Astrocyte (in vitro differentiated cells and primary cell): ENCODE measurements around the gene NDOR1. TPM values are rescaled to one million over a fixed set of nuclear protein-coding genes. Genes with fewer than 3 reads are reported as not detected.

Source experiments
- DNase-seq: peaks from one replicate; pipeline ENCODE4 v3.0.0-alpha.2; 2010; ENCODE audit warnings: low read depth
- FAIRE-seq: peaks from 2 replicates; lab custom pipeline; 2011; peaks lifted over from hg19 to GRCh38; lab: Jason Lieb, UNC
- H2AFZ ChIP-seq: 2 replicates; pipeline ENCODE4 v1.6.0; 2012; ENCODE audit warnings: low read depth, low read length, inconsistent platforms
- H3K27ac ChIP-seq: 2 replicates; pipeline ENCODE4 v1.5.1; 2011; ENCODE audit warnings: low read depth, low read length, inconsistent platforms
- H3K27me3 ChIP-seq: 2 replicates; pipeline ENCODE4 v1.6.0; 2011; ENCODE audit warnings: low read length, inconsistent platforms; ENCODE audit not compliant: insufficient read depth
- H3K36me3 ChIP-seq: 2 replicates; pipeline ENCODE4 v1.5.1; 2011; ENCODE audit warnings: low read length, inconsistent platforms; ENCODE audit not compliant: insufficient read depth
- H3K4me1 ChIP-seq: 2 replicates; pipeline ENCODE4 v1.5.1; 2011; ENCODE audit warnings: low read length, inconsistent platforms; ENCODE audit not compliant: insufficient read depth
- H3K4me2 ChIP-seq: 2 replicates; pipeline ENCODE4 v1.6.0; 2012; ENCODE audit warnings: low read length, inconsistent platforms
- H3K4me3 ChIP-seq: 2 replicates; pipeline ENCODE4 v1.5.1; 2011; ENCODE audit warnings: low read depth, mild to moderate bottlenecking, low read length, inconsistent platforms; ENCODE audit not compliant: insufficient read depth
- H3K79me2 ChIP-seq: 2 replicates; pipeline ENCODE4 v1.6.0; 2012; ENCODE audit warnings: mild to moderate bottlenecking, low read length, inconsistent platforms; ENCODE audit not compliant: insufficient read depth
- H3K9ac ChIP-seq: 2 replicates; pipeline ENCODE4 v1.6.0; 2012; ENCODE audit warnings: mild to moderate bottlenecking, low read length, inconsistent platforms
- H3K9me3 ChIP-seq: 2 replicates; pipeline ENCODE4 v1.5.1; 2012; ENCODE audit warnings: low read depth, mild to moderate bottlenecking, low read length, inconsistent platforms; ENCODE audit not compliant: insufficient read depth
- H4K20me1 ChIP-seq: 2 replicates; pipeline ENCODE4 v1.6.0; 2012; ENCODE audit warnings: low read length, inconsistent platforms; ENCODE audit not compliant: insufficient read depth
- H3K27ac Mint-ChIP-seq: one replicate; pipeline ENCODE4 v1.8.0; 2021; ENCODE audit warnings: mild to moderate bottlenecking, mixed read lengths; ENCODE audit not compliant: unreplicated experiment
- H3K27me3 Mint-ChIP-seq: one replicate; pipeline ENCODE4 v1.8.0; 2021; ENCODE audit warnings: low read depth, mixed read lengths; ENCODE audit not compliant: unreplicated experiment
- H3K36me3 Mint-ChIP-seq: one replicate; pipeline ENCODE4 v1.8.0; 2021; ENCODE audit warnings: low read depth, mixed read lengths; ENCODE audit not compliant: unreplicated experiment
- H3K4me1 Mint-ChIP-seq: one replicate; pipeline ENCODE4 v1.8.0; 2021; ENCODE audit warnings: low read depth, mixed read lengths; ENCODE audit not compliant: unreplicated experiment
- H3K4me3 Mint-ChIP-seq: one replicate; pipeline ENCODE4 v1.8.0; 2021; ENCODE audit warnings: mild to moderate bottlenecking, moderate library complexity, mixed read lengths; ENCODE audit not compliant: unreplicated experiment
- H3K9me3 Mint-ChIP-seq: one replicate; pipeline ENCODE4 v1.8.0; 2021; ENCODE audit warnings: mild to moderate bottlenecking, mixed read lengths; ENCODE audit not compliant: unreplicated experiment
- CTCF ChIP-seq: IDR thresholded peaks from 2 replicates; pipeline ENCODE4 v1.5.1; 2011; ENCODE audit warnings: low read depth, mild to moderate bottlenecking, inconsistent platforms, low read length, moderate library complexity; ENCODE audit not compliant: insufficient read depth
- EZH2 ChIP-seq: IDR thresholded peaks from 2 replicates; pipeline ENCODE4 v1.6.1; 2012; ENCODE audit warnings: mild to moderate bottlenecking, low read length, inconsistent platforms; ENCODE audit not compliant: insufficient read depth
- total RNA-seq: library from RNA; stranded (reverse); gene quantifications from 2 replicates; pipeline ENCODE4 v1.2.1, GENCODE V29; 2021

NDOR1 gene
- total RNA-seq, 1 donor from 2014 or later = 14.5 TPM

- Histone ChIP-seq H3K4me3 (no peak overlapping the region), H3K27me3 (no peaks in the 10 kb centered on the region), H3K79me2 (peaks cover 21% of the 10 kb centered on the region), H3K4me2 (no peak overlapping the region), H3K27ac (no peak overlapping the region), H3K4me1 (peaks cover 7% of the 10 kb centered on the region), H4K20me1 (peaks cover 24% of the 10 kb centered on the region), H3K9me3 (no peaks in the 10 kb centered on the region), H3K9ac (no peak overlapping the region), H2AFZ (no peak overlapping the region), H3K36me3 (no peaks in the 10 kb centered on the region)
- FAIRE-seq (no peak), DNase-seq (no peak)
- H3K27me3 Mint-ChIP-seq = no peaks in the 10 kb centered on the region
- H3K9me3 Mint-ChIP-seq = no peaks in the 10 kb centered on the region
- H3K4me3 Mint-ChIP-seq = peak overlapping the region; percentile 27
- peaks cover 1% of the 10 kb centered on the region for H3K4me1 Mint-ChIP-seq
- no peak overlapping the region for H3K27ac Mint-ChIP-seq
- H3K36me3 Mint-ChIP-seq = no peaks in the 10 kb centered on the region
- TF ChIP-seq CTCF (no peak), EZH2 (no peak)
Measured at GRCh38 chr9:137235424-137236237, 30.1 kb downstream of the NDOR1 start.

GRCh38 chr9:137236238-137236935, 30.9 kb downstream of the NDOR1 start:
- peak; percentile 25 for DNase-seq
- H3K9me3 ChIP-seq = no peaks in the 10 kb centered on the region
- H3K4me2 ChIP-seq = peak overlapping the region; percentile 54
- H3K4me1 ChIP-seq = peaks cover 7% of the 10 kb centered on the region
- no peaks in the 10 kb centered on the region for H3K27me3 ChIP-seq
- no peak overlapping the region for H3K27ac ChIP-seq
- H3K4me3 ChIP-seq = no peak overlapping the region
- TF ChIP-seq EZH2 (no peak), CTCF (peak; percentile 71)
- peaks cover 24% of the 10 kb centered on the region for H4K20me1 ChIP-seq
- no peak overlapping the region for H3K9ac ChIP-seq
- Mint-ChIP-seq H3K4me3 (no peak overlapping the region), H3K27me3 (no peaks in the 10 kb centered on the region), H3K9me3 (no peaks in the 10 kb centered on the region), H3K27ac (no peak overlapping the region), H3K36me3 (no peaks in the 10 kb centered on the region), H3K4me1 (peaks cover 1% of the 10 kb centered on the region)
- no peaks in the 10 kb centered on the region for H3K36me3 ChIP-seq
- H3K79me2 ChIP-seq = peaks cover 21% of the 10 kb centered on the region
- no peak overlapping the region for H2AFZ ChIP-seq
- FAIRE-seq = no peak
